ENCODE data around the gene CCDC69.

DNA sequence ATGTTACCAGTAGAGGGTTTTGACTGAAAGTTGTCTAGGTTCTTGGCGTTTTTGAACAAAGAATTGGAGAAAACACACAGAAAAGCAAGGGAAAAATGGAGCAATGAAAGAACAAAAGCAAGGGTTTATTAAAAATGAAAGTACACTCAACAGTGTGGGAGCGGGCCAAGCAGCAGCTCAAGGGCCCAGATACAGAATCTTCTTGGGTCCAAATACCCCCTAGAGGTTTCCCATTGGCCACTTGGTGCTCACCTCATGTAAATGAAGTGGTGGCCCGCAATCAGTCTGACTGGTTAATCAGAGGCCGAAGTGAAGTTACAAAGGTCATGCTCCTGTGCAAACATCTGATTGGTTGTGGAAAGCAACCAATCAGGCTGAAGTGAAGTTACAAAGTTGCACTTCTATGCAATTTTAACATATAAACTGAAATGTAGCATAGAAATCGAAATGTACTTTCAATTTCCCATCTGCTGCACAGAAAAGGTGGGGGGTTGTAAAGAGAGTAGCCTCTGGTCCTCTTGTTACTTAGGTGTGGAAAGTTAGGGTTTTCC, 27.2 kb upstream of the CCDC69 start:
- no peak for TF ChIP-seq POLR2AphosphoS5 (IDR thresholded peaks at IDR 0.05; ENCODE audit: low read depth, low read length)
- no peak for TF ChIP-seq POLR2A (IDR thresholded peaks at IDR 0.05; ENCODE audit: control extremely low read depth in 1 of 2, low read depth in 2 of 2, low read length in 2 of 2)
- TF ChIP-seq MAFK (IDR thresholded peaks at IDR 0.05; ENCODE audit: low read depth, low read length) = no peak
- TF ChIP-seq, protein P1, sequence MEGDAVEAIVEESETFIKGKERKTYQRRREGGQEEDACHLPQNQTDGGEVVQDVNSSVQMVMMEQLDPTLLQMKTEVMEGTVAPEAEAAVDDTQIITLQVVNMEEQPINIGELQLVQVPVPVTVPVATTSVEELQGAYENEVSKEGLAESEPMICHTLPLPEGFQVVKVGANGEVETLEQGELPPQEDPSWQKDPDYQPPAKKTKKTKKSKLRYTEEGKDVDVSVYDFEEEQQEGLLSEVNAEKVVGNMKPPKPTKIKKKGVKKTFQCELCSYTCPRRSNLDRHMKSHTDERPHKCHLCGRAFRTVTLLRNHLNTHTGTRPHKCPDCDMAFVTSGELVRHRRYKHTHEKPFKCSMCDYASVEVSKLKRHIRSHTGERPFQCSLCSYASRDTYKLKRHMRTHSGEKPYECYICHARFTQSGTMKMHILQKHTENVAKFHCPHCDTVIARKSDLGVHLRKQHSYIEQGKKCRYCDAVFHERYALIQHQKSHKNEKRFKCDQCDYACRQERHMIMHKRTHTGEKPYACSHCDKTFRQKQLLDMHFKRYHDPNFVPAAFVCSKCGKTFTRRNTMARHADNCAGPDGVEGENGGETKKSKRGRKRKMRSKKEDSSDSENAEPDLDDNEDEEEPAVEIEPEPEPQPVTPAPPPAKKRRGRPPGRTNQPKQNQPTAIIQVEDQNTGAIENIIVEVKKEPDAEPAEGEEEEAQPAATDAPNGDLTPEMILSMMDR (IDR thresholded peaks at IDR 0.05; ENCODE audit: control extremely low read depth in 1 of 3, insufficient read depth in 1 of 3, low read depth in 1 of 3, low read length in 3 of 3) = no peak
- TF ChIP-seq GABPA (IDR thresholded peaks at IDR 0.05; ENCODE audit: borderline replicate concordance, insufficient read depth, low read length) = no peak
- TF ChIP-seq SUZ12 (IDR thresholded peaks at IDR 0.05; ENCODE audit: low read length) = no peak
- no peak for TF ChIP-seq EZH2 (IDR thresholded peaks at IDR 0.05; ENCODE audit: low read depth, low read length, severe bottlenecking)
- no peak for TF ChIP-seq TBP (IDR thresholded peaks at IDR 0.05; ENCODE audit: low read depth, low read length)
- no peak for TF ChIP-seq CBX5 (IDR thresholded peaks at IDR 0.05; ENCODE audit: low read depth, low read length)
- TF ChIP-seq ZNF274 (IDR thresholded peaks at IDR 0.05; ENCODE audit: borderline replicate concordance, extremely low read depth, low read length) = no peak
- TF ChIP-seq YY1 (IDR thresholded peaks at IDR 0.05; ENCODE audit: low read depth, low read length) = no peak
- no peak for TF ChIP-seq EP300 (IDR thresholded peaks at IDR 0.05; ENCODE audit: borderline replicate concordance in 1 of 2, low read depth in 2 of 2, low read length in 2 of 2)
- no peak for TF ChIP-seq TAF1 (IDR thresholded peaks at IDR 0.05; ENCODE audit: low read depth, low read length)
